ENCODE data around the gene UBE2I. TPM values are rescaled to one million over a fixed set of nuclear protein-coding genes. Genes with fewer than 3 reads are reported as not detected.
"Not testable (repeated sequence)": the region's sequence is repeated elsewhere in the genome, so short reads cannot be mapped to it uniquely, and the experiment has no call there.

Gene UBE2I
- 100 to 1,000 TPM in 4 of 10 donors, 10 to 100 TPM in 6; 89.9 to 116 (median 99.7) TPM for polyA plus RNA-seq (ENCODE audit: insufficient read length in 10 of 10)
- long read RNA-seq, donor 1, transcript UBE2I-203 (7 exons, 2,976 nt): major isoform, 36 of 52 reads
- long read RNA-seq, donor 1, partial matches to known transcripts: 5 of 52 reads
- long read RNA-seq, donor 1, other reads (novel, unspliced or antisense): 0 of 52 reads
- long read RNA-seq, donor 2, transcript UBE2I-203 (7 exons, 2,976 nt): major isoform, 36 of 46 reads
- long read RNA-seq, donor 2, partial matches to known transcripts: 6 of 46 reads
- long read RNA-seq, donor 2, other reads (novel, unspliced or antisense): 0 of 46 reads
- long read RNA-seq, donor 3, partial matches to known transcripts: 0 of 2 reads
- long read RNA-seq, donor 3, other reads (novel, unspliced or antisense): 0 of 2 reads
- long read RNA-seq, donor 4, transcript UBE2I-203 (7 exons, 2,976 nt): major isoform, 31 of 41 reads
- long read RNA-seq, donor 4, partial matches to known transcripts: 7 of 41 reads
- long read RNA-seq, donor 4, other reads (novel, unspliced or antisense): 0 of 41 reads
- long read RNA-seq, donor 5, transcript UBE2I-203 (7 exons, 2,976 nt): major isoform, 57 of 105 reads
- long read RNA-seq, donor 5, transcript UBE2I-219 (3 exons, 498 nt): minor isoform, 5 of 105 reads
- long read RNA-seq, donor 5, partial matches to known transcripts: 39 of 105 reads
- long read RNA-seq, donor 5, other reads (novel, unspliced or antisense): 0 of 105 reads
- long read RNA-seq, donor 6, transcript UBE2I-203 (7 exons, 2,976 nt): major isoform, 60 of 72 reads
- long read RNA-seq, donor 6, partial matches to known transcripts: 10 of 72 reads
- long read RNA-seq, donor 6, other reads (novel, unspliced or antisense): 0 of 72 reads
- long read RNA-seq, donor 7, transcript UBE2I-212 (1 exons, 2,642 nt): minor isoform, 6 of 46 reads
- long read RNA-seq, donor 7, transcript UBE2I-203 (7 exons, 2,976 nt): major isoform, 37 of 46 reads
- long read RNA-seq, donor 7, partial matches to known transcripts: 0 of 46 reads
- long read RNA-seq, donor 7, other reads (novel, unspliced or antisense): 0 of 46 reads
- long read RNA-seq, donor 8, transcript UBE2I-203 (7 exons, 2,976 nt): major isoform, 24 of 41 reads
- long read RNA-seq, donor 8, partial matches to known transcripts: 11 of 41 reads
- long read RNA-seq, donor 8, other reads (novel, unspliced or antisense): 0 of 41 reads
- long read RNA-seq, donor 9, transcript UBE2I-203 (7 exons, 2,976 nt): major isoform, 6 of 6 reads
- long read RNA-seq, donor 9, partial matches to known transcripts: 0 of 6 reads
- long read RNA-seq, donor 9, other reads (novel, unspliced or antisense): 0 of 6 reads

DNA sequence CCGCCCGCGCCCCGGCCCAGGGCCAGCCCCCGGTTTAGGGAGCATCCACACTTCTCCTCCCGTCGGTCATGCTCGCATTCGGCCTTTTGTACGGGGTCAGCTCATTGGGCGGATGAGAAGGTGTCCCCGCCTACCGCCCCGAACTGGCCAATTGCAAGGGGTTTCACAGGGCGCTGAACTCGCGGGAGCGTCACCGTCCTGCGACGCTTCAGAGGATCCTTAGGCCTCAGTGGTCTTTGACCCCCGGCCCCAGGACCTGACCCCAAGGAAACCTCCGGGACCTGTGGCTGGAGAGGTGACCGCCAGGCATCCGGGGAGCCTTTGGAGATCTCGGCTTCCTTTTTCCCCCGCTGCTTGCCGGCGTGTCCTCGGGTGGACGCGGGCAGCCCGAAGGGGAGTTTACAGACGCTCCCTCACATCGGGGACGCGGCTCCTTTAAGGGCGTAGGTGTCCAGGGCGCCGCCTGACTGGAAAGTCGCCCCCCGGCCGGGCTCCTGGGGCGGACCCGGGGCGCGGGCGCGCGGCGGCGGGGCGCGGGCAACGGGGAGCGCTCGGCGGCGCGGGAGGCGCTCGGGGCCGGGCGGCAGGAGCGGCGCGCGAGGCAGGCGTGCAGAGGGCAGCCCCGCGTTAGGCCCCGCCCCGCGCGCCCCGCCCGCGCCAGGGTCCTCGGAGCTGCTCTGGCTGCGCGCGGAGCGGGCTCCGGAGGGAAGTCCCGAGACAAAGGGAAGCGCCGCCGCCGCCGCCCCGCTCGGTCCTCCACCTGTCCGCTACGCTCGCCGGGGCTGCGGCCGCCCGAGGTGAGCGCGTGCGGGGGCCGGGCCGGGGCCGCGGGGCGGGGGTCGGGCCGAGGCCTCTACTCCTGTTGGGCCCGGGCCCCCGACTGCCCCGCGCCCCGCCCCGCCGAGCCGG, at the start of gene UBE2I:
UBE2I (plus strand) TSS at position 660 of the 909 bp plus-strand sequence. CDS start 4,395 bp downstream, outside the sequence.
- DNase-seq: peak; percentile 99 to 100 (median 99)

DNA sequence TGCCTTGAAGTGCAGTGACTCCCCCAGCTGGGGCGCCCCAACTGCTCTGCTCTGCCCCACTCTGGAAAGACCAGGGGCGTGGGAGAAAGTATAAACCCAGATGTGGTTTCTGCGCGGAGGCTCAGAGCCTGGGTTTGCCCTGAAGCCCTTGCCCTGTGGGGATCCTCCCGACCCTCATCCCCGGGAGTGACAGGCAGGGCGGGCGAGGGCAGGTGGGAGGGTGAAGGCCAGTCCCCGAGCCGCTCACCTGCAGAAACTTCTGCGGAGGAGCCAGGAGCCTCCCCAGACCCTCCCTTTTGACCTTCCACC, 49.7 kb upstream of the UBE2I start:
- no peak for DNase-seq

DNA sequence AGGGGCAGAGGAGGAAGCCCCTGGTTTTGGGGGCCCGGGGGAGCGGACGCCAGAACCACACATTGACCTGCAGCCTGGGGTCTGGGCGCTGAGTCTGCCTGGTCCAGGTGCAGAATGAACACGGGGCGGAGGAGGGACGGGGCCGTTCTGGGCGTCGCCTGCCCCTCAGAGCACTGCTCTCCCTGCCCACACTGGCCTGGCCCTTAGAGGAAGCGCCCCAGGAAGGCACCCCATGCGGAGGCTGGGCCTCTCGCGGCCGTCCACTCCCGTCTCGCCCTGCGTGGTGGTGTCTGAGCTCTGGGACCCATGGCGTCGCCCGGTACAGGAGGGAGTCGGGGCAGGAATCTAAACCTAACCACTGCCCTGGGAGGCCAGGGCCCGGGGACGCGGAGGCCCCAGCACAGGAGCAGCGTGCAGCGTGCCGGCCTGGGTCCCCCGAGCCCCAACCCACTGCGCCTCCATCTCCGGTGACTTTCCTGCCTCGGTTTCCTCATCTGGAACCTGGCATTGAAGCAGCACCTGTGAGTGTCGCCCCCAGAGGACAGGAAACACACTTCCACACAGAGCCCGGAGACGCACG, 49.2 kb upstream of the UBE2I start:
- DNase-seq: no peak

DNA sequence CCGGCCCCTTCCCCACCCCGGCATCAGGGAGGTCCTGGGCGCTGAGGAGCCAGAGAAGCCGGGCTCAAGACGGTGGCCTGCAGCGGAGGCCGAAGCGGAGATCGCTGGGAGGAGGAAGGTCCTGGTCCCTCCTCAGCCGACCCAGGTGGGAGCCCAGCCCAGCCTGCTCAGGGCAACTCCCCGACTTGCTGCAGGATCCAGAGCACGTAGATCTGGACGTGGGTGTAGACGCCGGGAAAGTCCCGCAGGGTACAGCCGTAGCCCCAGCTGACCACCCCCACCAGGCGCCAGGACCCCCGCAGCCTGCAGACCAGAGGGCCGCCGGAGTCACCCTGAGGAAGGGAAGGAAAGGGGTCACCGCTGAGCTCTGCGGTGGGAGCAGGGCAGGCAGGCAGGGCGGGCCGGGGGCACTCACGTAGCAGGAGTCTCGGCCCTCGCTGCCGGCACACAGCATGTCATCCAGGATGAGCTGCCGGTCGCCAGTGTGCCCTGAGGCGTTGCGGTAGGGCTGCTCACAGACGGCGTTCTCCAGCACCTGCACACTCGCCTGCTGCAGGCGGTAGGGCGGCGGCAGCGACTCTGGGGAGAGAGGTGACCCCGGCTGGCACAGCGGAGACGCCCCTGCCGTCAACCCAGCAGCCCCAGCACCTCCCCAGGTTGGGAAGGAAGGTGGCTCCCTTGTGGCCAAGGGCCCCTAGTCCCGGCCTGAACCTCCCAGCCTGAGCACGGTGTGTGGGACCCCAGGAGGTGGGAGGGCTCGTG, 48.1 kb upstream of the UBE2I start:
- DNase-seq: no peak

- no peak for DNase-seq
Observed at GRCh38 chr16:1262210-1262845, 47.1 kb upstream of the UBE2I start.

- DNase-seq: no peak
Observed at GRCh38 chr16:1262846-1263221, 46.6 kb upstream of the UBE2I start.

- DNase-seq: no peak
Observed at GRCh38 chr16:1263591-1264344, 45.7 kb upstream of the UBE2I start.

DNA sequence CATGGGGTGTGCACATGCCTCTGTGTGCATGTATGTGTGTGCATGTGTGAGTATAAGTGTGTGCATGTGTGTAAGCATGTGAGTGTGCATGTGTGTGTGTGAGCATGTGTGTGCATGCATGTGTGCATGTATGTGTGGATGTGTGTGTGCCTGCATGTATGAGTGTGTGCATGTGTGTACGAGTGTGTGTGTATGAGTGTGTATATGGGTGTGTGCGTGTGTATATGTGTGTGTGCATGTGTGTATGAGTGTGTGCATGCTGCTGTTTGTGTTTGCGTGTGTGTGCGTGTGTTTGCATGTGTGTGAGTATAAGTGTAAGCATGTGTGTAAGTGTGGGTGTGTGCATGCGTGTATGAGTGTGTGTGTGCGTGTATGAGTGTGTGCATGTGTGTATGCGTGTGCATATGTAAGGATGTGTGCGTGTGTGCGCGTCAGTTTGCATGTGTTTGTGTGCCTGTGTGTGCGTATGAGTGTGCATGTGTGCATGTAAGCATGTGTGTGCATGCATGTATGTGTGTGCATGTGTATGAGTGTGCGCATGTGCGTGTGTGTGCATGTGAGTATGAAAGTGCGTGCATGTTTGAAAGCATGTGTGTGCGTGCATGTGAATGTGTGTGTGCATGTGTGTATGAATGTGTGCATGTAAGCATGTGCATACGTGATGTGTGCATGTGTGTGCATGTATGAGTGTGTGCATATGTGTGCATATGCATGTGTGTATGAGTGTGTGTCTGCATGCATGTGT, 44.9 kb upstream of the UBE2I start:
- DNase-seq: no peak

- no peak for DNase-seq
Observed at GRCh38 chr16:1265090-1265630, 44.3 kb upstream of the UBE2I start.

- no peak for DNase-seq
Observed at GRCh38 chr16:1265826-1266225, 43.6 kb upstream of the UBE2I start.

GRCh38 chr16:1269418-1269817, 40.0 kb upstream of the UBE2I start:
- not testable (repeated sequence) for DNase-seq

GRCh38 chr16:1271380-1271723, 38.1 kb upstream of the UBE2I start:
- DNase-seq: no peak

DNA sequence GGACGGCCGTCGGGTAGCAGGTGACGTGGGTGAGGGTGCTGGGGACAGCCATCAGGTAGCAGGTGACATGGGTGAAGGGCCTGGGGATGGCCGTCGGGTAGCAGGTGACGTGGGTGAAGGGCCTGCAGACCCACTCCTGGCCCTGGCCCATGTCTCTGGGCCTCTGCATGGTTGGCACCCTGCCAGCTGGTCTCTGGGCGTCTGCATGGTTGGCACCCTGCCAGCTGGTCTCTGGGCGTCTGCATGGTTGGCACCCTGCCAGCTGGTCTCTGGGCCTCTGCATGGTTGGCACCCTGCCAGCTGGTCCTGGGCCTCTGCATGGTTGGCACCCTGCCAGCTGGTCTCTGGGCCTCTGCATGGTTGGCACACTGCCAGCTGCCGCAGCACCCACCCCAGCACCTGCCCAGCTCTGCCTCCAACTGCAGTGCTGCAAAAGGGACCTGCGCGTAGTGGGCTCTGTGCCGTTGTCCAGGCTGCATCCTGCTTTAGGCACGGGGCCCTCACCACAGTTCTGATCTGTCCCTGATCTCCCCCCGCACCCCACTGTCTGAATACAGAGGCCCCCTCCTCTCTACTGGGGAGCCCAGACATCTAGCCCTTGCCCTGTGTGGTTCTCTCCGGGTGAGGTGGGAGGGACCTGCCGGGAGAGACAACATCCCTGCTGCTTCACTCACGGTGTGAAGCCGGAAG, 37.6 kb upstream of the UBE2I start:
- peak; percentile 22 to 47 (median 34) for DNase-seq

- no peak for DNase-seq
Observed at GRCh38 chr16:1272453-1273198, 36.8 kb upstream of the UBE2I start.

GRCh38 chr16:1273816-1274215, 35.6 kb upstream of the UBE2I start:
- no peak for DNase-seq

DNA sequence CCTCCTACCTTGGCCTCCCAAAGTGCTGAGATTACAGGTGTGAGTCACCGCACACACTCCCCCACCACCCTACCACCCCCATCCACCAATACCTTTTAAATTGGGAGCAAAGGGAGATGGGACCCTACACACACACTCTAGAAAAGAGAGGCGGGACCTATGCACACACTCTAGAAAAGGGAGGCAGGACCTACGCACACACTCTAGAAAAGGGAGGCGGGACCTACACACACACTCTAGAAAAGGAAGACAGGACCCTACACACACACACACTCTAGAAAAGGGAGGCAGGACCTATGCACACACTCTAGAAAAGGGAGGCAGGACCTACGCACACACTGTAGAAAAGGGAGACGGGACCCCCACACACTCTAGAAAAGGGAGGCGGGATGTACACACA, 34.7 kb upstream of the UBE2I start:
- DNase-seq: no peak
